ENCODE measurements around the gene DPYSL4. TPM values are rescaled to one million over a fixed set of nuclear protein-coding genes. Genes with fewer than 3 reads are reported as not detected.

Gene DPYSL4
- total RNA-seq, 1 experiment from 2014 or later: 26.3 TPM

- WGBS (ENCODE audit: extremely low coverage, insufficient read length, low lambda C conversion rate): no CpG with 5 or more reads among the region's 10 CpGs
- H2AK5ac ChIP-seq (ENCODE audit: insufficient read length, low read length): no peak overlapping the region
- H4K91ac ChIP-seq (ENCODE audit: insufficient read length, low read depth, low read length): no peak overlapping the region
- H3K79me2 ChIP-seq (ENCODE audit: insufficient read depth, low read length): no peaks in the 10 kb centered on the region
- H2BK5ac ChIP-seq (ENCODE audit: insufficient read length, low read length): no peak overlapping the region
- H3K27me3 ChIP-seq (ENCODE audit: insufficient read depth, low read length): no peaks in the 10 kb centered on the region
- peaks cover 14 to 27% of the 10 kb centered on the region in 2 experiments for H3K4me1 Mint-ChIP-seq
- no peak overlapping the region for H3K14ac ChIP-seq (ENCODE audit: insufficient read depth, low read length)
- no peak overlapping the region for H3K27ac Mint-ChIP-seq
- H3K56ac ChIP-seq (ENCODE audit: insufficient read length, low read depth, low read length): no peak overlapping the region
- no peak overlapping the region for H2BK15ac ChIP-seq (ENCODE audit: low read depth, low read length)
- no peaks in the 10 kb centered on the region for H3K23me2 ChIP-seq (ENCODE audit: insufficient read length, low read depth, low read length, poor library complexity, severe bottlenecking)
- no peaks in the 10 kb centered on the region; the same call in 1 of the 2 replicates for H3K4me1 ChIP-seq (ENCODE audit: insufficient read depth, low read length)
- H4K5ac ChIP-seq (ENCODE audit: insufficient read length, low read depth, low read length): no peak overlapping the region
- no peak overlapping the region for H3K4ac ChIP-seq (ENCODE audit: low read depth, low read length)
- H3T11ph ChIP-seq (ENCODE audit: low read length): no peak overlapping the region
- peaks cover 0 to 5% of the 10 kb centered on the region in 2 experiments; a peak in 4 of 5 replicates for H3K9me3 Mint-ChIP-seq
- H3K23ac ChIP-seq (ENCODE audit: insufficient read length, low read depth, low read length): no peak overlapping the region
- no peak overlapping the region for H4K8ac ChIP-seq (replicated peaks; ENCODE audit: insufficient read length, low read depth, low read length)
- H3K9me3 ChIP-seq (ENCODE audit: control insufficient read depth, low read depth, low read length): no peaks in the 10 kb centered on the region
- H3K27me3 Mint-ChIP-seq (ENCODE audit: low read depth): peaks cover 7% of the 10 kb centered on the region
- H2BK12ac ChIP-seq (ENCODE audit: insufficient read length, low read depth, low read length): no peak overlapping the region
- H3K79me1 ChIP-seq (ENCODE audit: insufficient read depth, low read depth, low read length, poor library complexity, severe bottlenecking): no peaks in the 10 kb centered on the region
- peak overlapping the region; percentile 20 for H3K4me2 ChIP-seq (ENCODE audit: insufficient read depth, insufficient read length, low read length)
- no peak overlapping the region for H2AFZ ChIP-seq (ENCODE audit: low read length)
- H3K36me3 Mint-ChIP-seq (ENCODE audit: insufficient read depth in 1 of 3, low read depth in 3 of 3): no peaks in the 10 kb centered on the region; a peak in 1 of 7 replicates
- peak overlapping the region; percentile 46 to 50; a peak in 4 of 5 replicates for H3K4me3 Mint-ChIP-seq
- no peak overlapping the region for H3K27ac ChIP-seq (ENCODE audit: insufficient read length, low read depth, low read length)
- H3K9ac ChIP-seq (ENCODE audit: extremely low read depth, insufficient read length, low read length): no peak overlapping the region
- no peak overlapping the region for H2BK20ac ChIP-seq (ENCODE audit: low read depth, low read length, poor library complexity, severe bottlenecking)
- no peaks in the 10 kb centered on the region for H4K20me1 ChIP-seq (ENCODE audit: control insufficient read depth, insufficient read depth, insufficient read length)
- H3K18ac ChIP-seq (ENCODE audit: insufficient read length, low read depth, low read length): no peak overlapping the region
- no peak for DNase-seq
- TF ChIP-seq, protein P1, sequence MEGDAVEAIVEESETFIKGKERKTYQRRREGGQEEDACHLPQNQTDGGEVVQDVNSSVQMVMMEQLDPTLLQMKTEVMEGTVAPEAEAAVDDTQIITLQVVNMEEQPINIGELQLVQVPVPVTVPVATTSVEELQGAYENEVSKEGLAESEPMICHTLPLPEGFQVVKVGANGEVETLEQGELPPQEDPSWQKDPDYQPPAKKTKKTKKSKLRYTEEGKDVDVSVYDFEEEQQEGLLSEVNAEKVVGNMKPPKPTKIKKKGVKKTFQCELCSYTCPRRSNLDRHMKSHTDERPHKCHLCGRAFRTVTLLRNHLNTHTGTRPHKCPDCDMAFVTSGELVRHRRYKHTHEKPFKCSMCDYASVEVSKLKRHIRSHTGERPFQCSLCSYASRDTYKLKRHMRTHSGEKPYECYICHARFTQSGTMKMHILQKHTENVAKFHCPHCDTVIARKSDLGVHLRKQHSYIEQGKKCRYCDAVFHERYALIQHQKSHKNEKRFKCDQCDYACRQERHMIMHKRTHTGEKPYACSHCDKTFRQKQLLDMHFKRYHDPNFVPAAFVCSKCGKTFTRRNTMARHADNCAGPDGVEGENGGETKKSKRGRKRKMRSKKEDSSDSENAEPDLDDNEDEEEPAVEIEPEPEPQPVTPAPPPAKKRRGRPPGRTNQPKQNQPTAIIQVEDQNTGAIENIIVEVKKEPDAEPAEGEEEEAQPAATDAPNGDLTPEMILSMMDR (conservative IDR thresholded peaks at IDR 0.05): no peak
- no peak overlapping the region for H2BK120ac ChIP-seq (ENCODE audit: low read depth, low read length, poor library complexity, severe bottlenecking)
These were observed 24.0 kb upstream of the DPYSL4 start for GRCh38 chr10:132162590-132163277.

All from H9 (cell line).